ENCODE data around the gene RBPJL. TPM values are rescaled to one million over a fixed set of nuclear protein-coding genes. Genes with fewer than 3 reads are reported as not detected.

RBPJL gene
- total and polyA plus RNA-seq, 4 donors = 0.08 to 0.38 TPM; not detected in 2

GRCh38 chr20:45309075-45309474 lies 2.4 kb downstream of the RBPJL start:
- no peak overlapping the region for H3K4me3 ChIP-seq (ENCODE audit: low read length in 2 of 2)

GRCh38 chr20:45311589-45312211 lies 5.1 kb downstream of the RBPJL start:
- peak; percentile 71 to 88 for DNase-seq
- no peak for ATAC-seq (ENCODE audit: low FRiP score)
- 20% methylated on average over 40 to 45 of the region's 45 CpGs for WGBS, 2 donors
- H3K27ac ChIP-seq (ENCODE audit: low read depth in 1 of 2, low read length in 2 of 2) = no peak overlapping the region
- H3K9me3 ChIP-seq (ENCODE audit: control insufficient read depth, low read length) = no peaks in the 10 kb centered on the region
- H3K4me1 ChIP-seq (ENCODE audit: control insufficient read depth in 1 of 2, insufficient read depth in 2 of 2, low read length in 2 of 2) = no peaks in the 10 kb centered on the region
- no peaks in the 10 kb centered on the region for H3K36me3 ChIP-seq (ENCODE audit: control insufficient read depth in 1 of 2, insufficient read depth in 2 of 2, low read length in 1 of 2)
- intact Hi-C loops (cut with DNase I) = no loop called here
- H3K27me3 ChIP-seq (ENCODE audit: control insufficient read depth in 1 of 2, insufficient read depth in 2 of 2, low read length in 1 of 2) = no peaks in the 10 kb centered on the region
- no peak overlapping the region for H3K4me3 ChIP-seq (ENCODE audit: low read length in 2 of 2)

More at GRCh38 chr20:45309075-45309474, 2.4 kb downstream of the RBPJL start:
- H3K9me3 ChIP-seq (ENCODE audit: control insufficient read depth, low read length) = no peaks in the 10 kb centered on the region
- H3K4me1 ChIP-seq (ENCODE audit: control insufficient read depth in 1 of 2, insufficient read depth in 2 of 2, low read length in 2 of 2) = no peaks in the 10 kb centered on the region
- H3K36me3 ChIP-seq (ENCODE audit: control insufficient read depth in 1 of 2, insufficient read depth in 2 of 2, low read length in 1 of 2) = no peaks in the 10 kb centered on the region
- peak in 1 of 2 donors; percentile 31 for DNase-seq
- WGBS, 2 donors = 77 to 85% methylated on average over 3 of the region's 3 CpGs
- ATAC-seq (ENCODE audit: low FRiP score) = no peak
- H3K27ac ChIP-seq (ENCODE audit: low read depth in 1 of 2, low read length in 2 of 2) = no peak overlapping the region
- intact Hi-C loops (cut with DNase I) = no loop called here
- H3K27me3 ChIP-seq (ENCODE audit: control insufficient read depth in 1 of 2, insufficient read depth in 2 of 2, low read length in 1 of 2) = no peaks in the 10 kb centered on the region

- no peak overlapping the region for H3K27ac ChIP-seq (ENCODE audit: low read depth in 1 of 2, low read length in 2 of 2)
- WGBS, 2 donors = 59 to 63% methylated on average over 21 of the region's 21 CpGs
- intact Hi-C loops (cut with DNase I) = no loop called here
- H3K36me3 ChIP-seq (ENCODE audit: control insufficient read depth in 1 of 2, insufficient read depth in 2 of 2, low read length in 1 of 2) = no peaks in the 10 kb centered on the region
- ATAC-seq (ENCODE audit: low FRiP score) = no peak
- H3K9me3 ChIP-seq (ENCODE audit: control insufficient read depth, low read length) = no peaks in the 10 kb centered on the region
- H3K27me3 ChIP-seq (ENCODE audit: control insufficient read depth in 1 of 2, insufficient read depth in 2 of 2, low read length in 1 of 2) = no peaks in the 10 kb centered on the region
- no peak overlapping the region for H3K4me3 ChIP-seq (ENCODE audit: low read length in 2 of 2)
- DNase-seq = peak in 1 of 2 donors; percentile 72
- no peaks in the 10 kb centered on the region for H3K4me1 ChIP-seq (ENCODE audit: control insufficient read depth in 1 of 2, insufficient read depth in 2 of 2, low read length in 2 of 2)
These were observed 5.6 kb downstream of the RBPJL start for GRCh38 chr20:45312241-45312640.

GRCh38 chr20:45313065-45313695 lies 6.5 kb downstream of the RBPJL start:
- DNase-seq (peak in 1 of 2 donors; percentile 35), ATAC-seq (ENCODE audit: low FRiP score) (no peak)
- intact Hi-C loops (cut with DNase I) = no loop called here
- H3K27me3 ChIP-seq (ENCODE audit: control insufficient read depth in 1 of 2, insufficient read depth in 2 of 2, low read length in 1 of 2) = no peaks in the 10 kb centered on the region
- no peaks in the 10 kb centered on the region for H3K9me3 ChIP-seq (ENCODE audit: control insufficient read depth, low read length)
- no peaks in the 10 kb centered on the region for H3K36me3 ChIP-seq (ENCODE audit: control insufficient read depth in 1 of 2, insufficient read depth in 2 of 2, low read length in 1 of 2)
- H3K4me1 ChIP-seq (ENCODE audit: control insufficient read depth in 1 of 2, insufficient read depth in 2 of 2, low read length in 2 of 2) = no peaks in the 10 kb centered on the region
- no peak overlapping the region for H3K27ac ChIP-seq (ENCODE audit: low read depth in 1 of 2, low read length in 2 of 2)
- H3K4me3 ChIP-seq (ENCODE audit: low read length in 2 of 2) = no peak overlapping the region
- WGBS, 2 donors = 95% methylated on average over 8 of the region's 8 CpGs

- intact Hi-C loops (cut with DNase I) = no loop called here
- Histone ChIP-seq H3K27ac (ENCODE audit: low read depth in 1 of 2, low read length in 2 of 2) (no peak overlapping the region), H3K4me1 (ENCODE audit: control insufficient read depth in 1 of 2, insufficient read depth in 2 of 2, low read length in 2 of 2) (no peaks in the 10 kb centered on the region), H3K27me3 (ENCODE audit: control insufficient read depth in 1 of 2, insufficient read depth in 2 of 2, low read length in 1 of 2) (no peaks in the 10 kb centered on the region), H3K4me3 (ENCODE audit: low read length in 2 of 2) (no peak overlapping the region), H3K9me3 (ENCODE audit: control insufficient read depth, low read length) (no peaks in the 10 kb centered on the region), H3K36me3 (ENCODE audit: control insufficient read depth in 1 of 2, insufficient read depth in 2 of 2, low read length in 1 of 2) (no peaks in the 10 kb centered on the region)
- no peak for ATAC-seq (ENCODE audit: low FRiP score)
- DNase-seq = peak in 1 of 2 donors; percentile 64
- 79% methylated on average over 11 of the region's 11 CpGs for WGBS, 2 donors
These were observed 7.3 kb downstream of the RBPJL start for GRCh38 chr20:45313943-45314342.

GRCh38 chr20:45315672-45316071 lies 9.0 kb downstream of the RBPJL start:
- 89 to 93% methylated on average over 4 of the region's 4 CpGs for WGBS, 2 donors
- DNase-seq = no peak
- intact Hi-C loops (cut with DNase I) = loop anchor here (5.0 kb wide), 2 partner anchors 57 to 137 kb away; no protein-coding TSS in a partner anchor

GRCh38 chr20:45316150-45317080 lies 9.8 kb downstream of the RBPJL start:
- Histone ChIP-seq H3K36me3 (ENCODE audit: control insufficient read depth in 1 of 2, insufficient read depth in 2 of 2, low read length in 1 of 2) (no peaks in the 10 kb centered on the region), H3K4me1 (ENCODE audit: control insufficient read depth in 1 of 2, insufficient read depth in 2 of 2, low read length in 2 of 2) (no peaks in the 10 kb centered on the region), H3K9me3 (ENCODE audit: control insufficient read depth, low read length) (no peaks in the 10 kb centered on the region), H3K27me3 (ENCODE audit: control insufficient read depth in 1 of 2, insufficient read depth in 2 of 2, low read length in 1 of 2) (no peaks in the 10 kb centered on the region), H3K4me3 (ENCODE audit: low read length in 2 of 2) (no peak overlapping the region), H3K27ac (ENCODE audit: low read depth in 1 of 2, low read length in 2 of 2) (no peak overlapping the region)
- DNase-seq = peak in 1 of 2 donors; percentile 68
- peak; percentile 20 for ATAC-seq (ENCODE audit: low FRiP score)
- intact Hi-C loops (cut with DNase I) = loop anchor here (5.0 kb wide), 2 partner anchors 56 to 136 kb away; no protein-coding TSS in a partner anchor
- WGBS, 2 donors = 19 to 22% methylated on average over 65 to 71 of the region's 71 CpGs

More at GRCh38 chr20:45315672-45316071, 9.0 kb downstream of the RBPJL start:
- Histone ChIP-seq H3K9me3 (ENCODE audit: control insufficient read depth, low read length) (no peaks in the 10 kb centered on the region), H3K27me3 (ENCODE audit: control insufficient read depth in 1 of 2, insufficient read depth in 2 of 2, low read length in 1 of 2) (no peaks in the 10 kb centered on the region), H3K4me3 (ENCODE audit: low read length in 2 of 2) (no peak overlapping the region), H3K36me3 (ENCODE audit: control insufficient read depth in 1 of 2, insufficient read depth in 2 of 2, low read length in 1 of 2) (no peaks in the 10 kb centered on the region), H3K27ac (ENCODE audit: low read depth in 1 of 2, low read length in 2 of 2) (no peak overlapping the region), H3K4me1 (ENCODE audit: control insufficient read depth in 1 of 2, insufficient read depth in 2 of 2, low read length in 2 of 2) (no peaks in the 10 kb centered on the region)
- no peak for ATAC-seq (ENCODE audit: low FRiP score)

GRCh38 chr20:45317826-45318225 lies 11.2 kb downstream of the RBPJL start:
- Histone ChIP-seq H3K27ac (ENCODE audit: low read depth in 1 of 2, low read length in 2 of 2) (no peak overlapping the region), H3K36me3 (ENCODE audit: control insufficient read depth in 1 of 2, insufficient read depth in 2 of 2, low read length in 1 of 2) (no peaks in the 10 kb centered on the region), H3K4me1 (ENCODE audit: control insufficient read depth in 1 of 2, insufficient read depth in 2 of 2, low read length in 2 of 2) (no peaks in the 10 kb centered on the region), H3K9me3 (ENCODE audit: control insufficient read depth, low read length) (no peaks in the 10 kb centered on the region), H3K27me3 (ENCODE audit: control insufficient read depth in 1 of 2, insufficient read depth in 2 of 2, low read length in 1 of 2) (no peaks in the 10 kb centered on the region), H3K4me3 (ENCODE audit: low read length in 2 of 2) (no peak overlapping the region)
- DNase-seq (peak in 1 of 2 donors; percentile 51), ATAC-seq (ENCODE audit: low FRiP score) (no peak)
- intact Hi-C loops (cut with DNase I) = loop anchor here (1.0 to 5.0 kb wide), 5 partner anchors 54 to 453 kb away; no protein-coding TSS in a partner anchor
- WGBS, 2 donors = 63 to 67% methylated on average over 3 of the region's 3 CpGs
